A549 (cell line): ENCODE data around the gene ATF7IP. TPM values are rescaled to one million over a fixed set of nuclear protein-coding genes. Genes with fewer than 3 reads are reported as not detected.
A peak's percentile ranks its signal among the peaks of the same experiment; 100 is the strongest.

Source experiments
- ATAC-seq, 2 experiments: fragments of 200-7000 bp in 1 of 2; fragments of >200 bp in 1 of 2; cut with Nextera tagmentation in 1 of 2; cut with Tn5 transposase in 1 of 2; 3 replicates each; pipeline versions ENCODE4 v1.8.0 to v1.9.1; 2018 to 2020; ENCODE audit warnings: mild to moderate bottlenecking in 1 of 2, moderate library complexity in 1 of 2
- CTCF ChIA-PET: fragments of 300-600 bp; sonication (Branson Sonifier 250); formaldehyde crosslinking; extraction: SDS; loops from one replicate; lab custom pipeline; 2021; ENCODE audit warnings: antibody characterized with exemption, inconsistent platforms; lab: Yijun Ruan, JAX
- POLR2A ChIA-PET: fragments of 350-600 bp; formaldehyde crosslinking; extraction: SDS; loops from one replicate; lab custom pipeline; 2021; ENCODE audit warnings: antibody characterized with exemption, inconsistent platforms; lab: Yijun Ruan, JAX
- DNase-seq, 2 experiments: peaks; one replicate each; pipeline versions ENCODE4 v3.0.0 to v3.0.0-alpha.2; 2011 to 2016; ENCODE audit warnings: low read depth in 1 of 2, low spot score in 1 of 2
- FAIRE-seq: peaks from 2 replicates; lab custom pipeline; 2011; peaks lifted over from hg19 to GRCh38; lab: Jason Lieb, UNC
- H3K27ac ChIP-seq, 2 experiments: fragments of >200 bp; sonication (Bioruptor Twin); formaldehyde crosslinking; 3 replicates each; pipeline ENCODE4 v1.5.1; 2016 to 2017
- H3K4me1 ChIP-seq: fragments of >200 bp; sonication (Bioruptor Twin); formaldehyde crosslinking; 3 replicates; pipeline ENCODE4 v1.6.1; 2016
- H3K4me2 ChIP-seq: fragments of >200 bp; sonication (Bioruptor Twin); formaldehyde crosslinking; 3 replicates; pipeline ENCODE4 v1.6.1; 2016
- H3K4me3 ChIP-seq: fragments of >200 bp; sonication (Bioruptor Twin); formaldehyde crosslinking; 3 replicates; pipeline ENCODE4 v1.5.1; 2016
- H3K9me3 ChIP-seq: fragments of >200 bp; sonication (Bioruptor Twin); formaldehyde crosslinking; 3 replicates; pipeline ENCODE4 v1.6.1; 2016
- BHLHE40 ChIP-seq: IDR thresholded peaks from 2 replicates; pipeline ENCODE4 v1.6.1; 2012; ENCODE audit warnings: low read depth, low read length, inconsistent platforms
- CBX8 ChIP-seq: fragments of 200-600 bp; sonication (generic); IDR thresholded peaks from 2 replicates; pipeline ENCODE4 v1.6.1; 2016
- CEBPB ChIP-seq, 2 experiments: fragments of >200 bp in 1 of 2; sonication (Bioruptor Twin) in 1 of 2; formaldehyde crosslinking in 1 of 2; IDR thresholded peaks; 2 replicates each; pipeline ENCODE4 v1.6.1; 2012 to 2016
- CHD4 ChIP-seq: fragments of 200-600 bp; sonication (generic); IDR thresholded peaks from 2 replicates; pipeline ENCODE4 v1.6.1; 2016; ENCODE audit warnings: antibody characterized with exemption, mild to moderate bottlenecking, borderline replicate concordance
- EP300 ChIP-seq, 2 experiments: fragments of >200 bp; sonication (Bioruptor Twin); formaldehyde crosslinking; IDR thresholded peaks; 2 replicates in 1 of 2; 3 replicates in 1 of 2; pipeline ENCODE4 v1.6.1; 2016 to 2017
- ESRRA ChIP-seq: fragments of 150-350 bp; IDR thresholded peaks from 2 replicates; pipeline ENCODE4 v1.6.1; 2014; ENCODE audit warnings: mild to moderate bottlenecking, low read length, borderline replicate concordance
- FOSL2 ChIP-seq, 2 experiments: fragments of 450-650 bp in 1 of 2; fragments of >200 bp in 1 of 2; sonication (Bioruptor Twin) in 1 of 2; formaldehyde crosslinking; IDR thresholded peaks; 2 replicates each; pipeline versions ENCODE4 v1.5.0 to v1.6.1; 2016 to 2020; ENCODE audit warnings: mild to moderate bottlenecking in 1 of 2, moderate library complexity in 1 of 2
- GATA3 ChIP-seq: IDR thresholded peaks from 2 replicates; pipeline ENCODE4 v1.6.1; 2012; ENCODE audit warnings: borderline replicate concordance
- HDAC2 ChIP-seq: fragments of 200-600 bp; sonication (generic); IDR thresholded peaks from 2 replicates; pipeline ENCODE4 v1.6.1; 2016
- JUNB ChIP-seq: fragments of >200 bp; sonication (Bioruptor Twin); formaldehyde crosslinking; IDR thresholded peaks from 2 replicates; pipeline ENCODE4 v1.6.1; 2016
- KDM1A ChIP-seq: fragments of 200-600 bp; sonication (generic); IDR thresholded peaks from 2 replicates; pipeline ENCODE4 v1.6.1; 2016; ENCODE audit warnings: low read depth, mild to moderate bottlenecking
- KDM5A ChIP-seq: fragments of 200-600 bp; sonication (generic); IDR thresholded peaks from 2 replicates; pipeline ENCODE4 v1.6.1; 2016; ENCODE audit warnings: antibody characterized with exemption, mild to moderate bottlenecking
- MAFK ChIP-seq: fragments of 450-650 bp; IDR thresholded peaks from 2 replicates; pipeline ENCODE4 v1.6.1; 2014; ENCODE audit not compliant: partially characterized antibody
- MAZ ChIP-seq: fragments of 150-350 bp; IDR thresholded peaks from 2 replicates; pipeline ENCODE4 v1.6.1; 2014; ENCODE audit warnings: antibody characterized with exemption, low read depth, low read length, borderline replicate concordance
- NR3C1 ChIP-seq: fragments of >200 bp; sonication (Bioruptor Twin); formaldehyde crosslinking; IDR thresholded peaks from 3 replicates; pipeline ENCODE4 v1.6.1; 2017
- POLR2A ChIP-seq: IDR thresholded peaks from 2 replicates; pipeline ENCODE4 v1.6.1; 2012; ENCODE audit warnings: mild to moderate bottlenecking, low read length
- RARB ChIP-seq: fragments of 250-450 bp; sonication (Bioruptor Pico); IDR thresholded peaks from 2 replicates; pipeline ENCODE4 v1.8.0; 2021; ENCODE audit warnings: mild to moderate bottlenecking, moderate library complexity
- RFX5 ChIP-seq: fragments of 450-650 bp; IDR thresholded peaks from 2 replicates; pipeline ENCODE4 v1.7.1; 2014; ENCODE audit warnings: antibody characterized with exemption, mild to moderate bottlenecking, moderate library complexity
- RNF2 ChIP-seq: fragments of 200-600 bp; sonication (generic); IDR thresholded peaks from 2 replicates; pipeline ENCODE4 v1.6.1; 2016; ENCODE audit warnings: low read depth, mild to moderate bottlenecking, antibody characterized with exemption, moderate library complexity, borderline replicate concordance
- SMC3 ChIP-seq: fragments of >200 bp; sonication (Bioruptor Twin); formaldehyde crosslinking; IDR thresholded peaks from 3 replicates; pipeline ENCODE4 v1.6.1; 2018; ENCODE audit warnings: inconsistent platforms
- TFCP2L1 ChIP-seq: fragments of 250-450 bp; sonication (Bioruptor Pico); IDR thresholded peaks from 2 replicates; pipeline ENCODE4 v1.5.0; 2021; ENCODE audit warnings: mild to moderate bottlenecking
- TP53 ChIP-seq: fragments of 250-450 bp; sonication (Bioruptor Pico); IDR thresholded peaks from 2 replicates; pipeline ENCODE4 v1.5.0; 2021; ENCODE audit warnings: mild to moderate bottlenecking, moderate library complexity
- ZC3H11A ChIP-seq: fragments of 450-650 bp; IDR thresholded peaks from 2 replicates; pipeline ENCODE4 v1.6.1; 2014; ENCODE audit warnings: antibody characterized with exemption, mild to moderate bottlenecking
- ZFP36 ChIP-seq: fragments of 450-650 bp; IDR thresholded peaks from 2 replicates; pipeline ENCODE4 v1.6.1; 2014; ENCODE audit warnings: borderline replicate concordance; ENCODE audit not compliant: partially characterized antibody
- WGBS: methylation state at CpG from one replicate; pipeline ENCODE4 v1.1.6; 2017; ENCODE audit errors: missing lambda C conversion rate; 5-methylcytosine and 5-hydroxymethylcytosine counted together
- polyA plus RNA-seq, 4 experiments: library from polyadenylated mRNA; depleted of rRNA in 3 of 4; stranded (reverse); fragments of >200 nt; fragmentation: RNase III in 1 of 4; extraction: RNeasy Plus Mini Kit Qiagen cat#74134 plus additional on column Dnase treatment in 1 of 4; gene quantifications; 2 replicates in 3 of 4; 3 replicates in 1 of 4; pipeline ENCODE4 v1.2.3, GENCODE V29; 2011 to 2017
- TF ChIP-seq, protein P1 (sequence below): IDR thresholded peaks from 2 replicates; pipeline ENCODE4 v1.6.1; 2012
- TF ChIP-seq, protein P2 (sequence below): IDR thresholded peaks from 2 replicates; pipeline ENCODE4 v1.6.1; 2012; ENCODE audit warnings: low read depth, borderline replicate concordance
- TF ChIP-seq, protein P3 (sequence below): fragments of 450-650 bp; IDR thresholded peaks from 2 replicates; pipeline ENCODE4 v1.6.1; 2014; ENCODE audit warnings: antibody characterized with exemption
- TF ChIP-seq, protein P4 (sequence below): fragments of 150-350 bp; IDR thresholded peaks from 2 replicates; pipeline ENCODE4 v1.6.1; 2014; ENCODE audit warnings: low read depth, mild to moderate bottlenecking, low read length
- TF ChIP-seq, protein P5 (sequence below): fragments of >200 bp; sonication (Bioruptor Twin); formaldehyde crosslinking; IDR thresholded peaks from 2 replicates; pipeline ENCODE4 v1.6.1; 2016
- TF ChIP-seq, protein P6 (sequence below): IDR thresholded peaks from 2 replicates; pipeline ENCODE4 v1.6.1; 2012

The ATF7IP gene
- polyA plus RNA-seq, 2 of the 4 experiments (the other 2 are of a cell fraction) = 5.6 to 14.2 TPM

DNA sequence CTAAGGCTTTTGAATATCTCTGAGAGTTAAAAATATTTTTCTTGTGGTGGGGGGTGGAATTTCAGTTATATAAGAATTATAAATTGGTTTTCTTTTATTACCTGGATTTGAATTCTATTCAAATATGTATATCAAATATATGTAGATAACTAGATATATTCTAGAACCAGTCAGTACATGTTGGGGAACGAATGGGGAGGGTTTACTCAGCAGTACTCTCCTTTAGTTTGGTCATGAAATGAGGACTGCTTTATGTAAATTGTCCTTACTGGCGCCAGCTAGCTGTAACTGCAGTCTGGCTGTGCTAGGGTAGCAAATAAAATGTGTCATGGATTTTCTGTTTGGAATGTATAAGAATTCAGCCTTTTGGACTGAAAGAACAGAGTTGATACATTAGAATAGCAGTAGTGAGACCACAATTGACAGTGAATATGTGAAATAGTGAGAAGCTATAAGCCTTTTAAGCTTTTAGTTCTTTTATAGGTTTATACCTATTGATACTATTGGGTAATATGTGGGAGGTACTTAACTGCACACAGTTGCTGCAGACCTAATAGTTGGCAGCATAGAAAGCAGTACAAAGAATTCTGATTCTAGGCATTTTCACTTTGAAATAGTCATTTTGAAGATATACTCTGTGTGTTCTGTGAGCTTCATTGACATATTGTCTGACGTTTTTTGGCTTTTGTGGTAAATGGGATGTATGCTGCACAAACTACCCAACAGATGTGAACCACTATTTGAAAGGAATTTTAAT lies 29.0 kb downstream of the ATF7IP start:
- ATAC-seq = peak; percentile 98 to 99
- peak; percentile 80 for FAIRE-seq
- Histone ChIP-seq H3K27ac (peak overlapping the region; percentile 70 to 71), H3K4me3 (peak overlapping the region; percentile 19; the same call in 1 of the 3 replicates), H3K9me3 (peaks cover 6% of the 10 kb centered on the region; the same call in 2 of the 3 replicates), H3K4me1 (peaks cover 31% of the 10 kb centered on the region)
- DNase-seq = peak; percentile 57 to 83
- POLR2A ChIA-PET = interaction anchor here (1.0 to 1.8 kb wide), 3 partner anchors 9 to 29 kb away, joined by 5 to 9 read pairs (median 7); no protein-coding TSS in a partner anchor
- TF ChIP-seq CEBPB (IDR thresholded peaks at IDR 0.05) (peak in 1 of 2 experiments; percentile 19; a peak in 2 of 4 replicates), TP53 (CRISPR knock-in tag) (no peak), NR3C1 (no peak), KDM5A (no peak), EP300 (IDR thresholded peaks at IDR 0.05) (no peak), RFX5 (no peak), SMC3 (0 out of 3 replicates have a peak, but pooled peaks have one; percentile 11), BHLHE40 (no peak), FOSL2 (IDR thresholded peaks at IDR 0.05) (no peak), FOSL2 (CRISPR knock-in tag; IDR thresholded peaks at IDR 0.05) (no peak), MAFK (no peak), RARB (CRISPR knock-in tag) (no peak), ZC3H11A (no peak), HDAC2 (no peak), GATA3 (no peak)
- TF ChIP-seq, protein P1, sequence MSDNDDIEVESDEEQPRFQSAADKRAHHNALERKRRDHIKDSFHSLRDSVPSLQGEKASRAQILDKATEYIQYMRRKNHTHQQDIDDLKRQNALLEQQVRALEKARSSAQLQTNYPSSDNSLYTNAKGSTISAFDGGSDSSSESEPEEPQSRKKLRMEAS = 0 out of 2 replicates have a peak, but pooled peaks have one; percentile 17
- TF ChIP-seq, protein P2, sequence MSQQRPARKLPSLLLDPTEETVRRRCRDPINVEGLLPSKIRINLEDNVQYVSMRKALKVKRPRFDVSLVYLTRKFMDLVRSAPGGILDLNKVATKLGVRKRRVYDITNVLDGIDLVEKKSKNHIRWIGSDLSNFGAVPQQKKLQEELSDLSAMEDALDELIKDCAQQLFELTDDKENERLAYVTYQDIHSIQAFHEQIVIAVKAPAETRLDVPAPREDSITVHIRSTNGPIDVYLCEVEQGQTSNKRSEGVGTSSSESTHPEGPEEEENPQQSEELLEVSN = no peak
- TF ChIP-seq, protein P3, sequence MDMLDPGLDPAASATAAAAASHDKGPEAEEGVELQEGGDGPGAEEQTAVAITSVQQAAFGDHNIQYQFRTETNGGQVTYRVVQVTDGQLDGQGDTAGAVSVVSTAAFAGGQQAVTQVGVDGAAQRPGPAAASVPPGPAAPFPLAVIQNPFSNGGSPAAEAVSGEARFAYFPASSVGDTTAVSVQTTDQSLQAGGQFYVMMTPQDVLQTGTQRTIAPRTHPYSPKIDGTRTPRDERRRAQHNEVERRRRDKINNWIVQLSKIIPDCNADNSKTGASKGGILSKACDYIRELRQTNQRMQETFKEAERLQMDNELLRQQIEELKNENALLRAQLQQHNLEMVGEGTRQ = no peak
- TF ChIP-seq, protein P4, sequence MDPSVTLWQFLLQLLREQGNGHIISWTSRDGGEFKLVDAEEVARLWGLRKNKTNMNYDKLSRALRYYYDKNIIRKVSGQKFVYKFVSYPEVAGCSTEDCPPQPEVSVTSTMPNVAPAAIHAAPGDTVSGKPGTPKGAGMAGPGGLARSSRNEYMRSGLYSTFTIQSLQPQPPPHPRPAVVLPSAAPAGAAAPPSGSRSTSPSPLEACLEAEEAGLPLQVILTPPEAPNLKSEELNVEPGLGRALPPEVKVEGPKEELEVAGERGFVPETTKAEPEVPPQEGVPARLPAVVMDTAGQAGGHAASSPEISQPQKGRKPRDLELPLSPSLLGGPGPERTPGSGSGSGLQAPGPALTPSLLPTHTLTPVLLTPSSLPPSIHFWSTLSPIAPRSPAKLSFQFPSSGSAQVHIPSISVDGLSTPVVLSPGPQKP = no peak
- TF ChIP-seq, protein P5, sequence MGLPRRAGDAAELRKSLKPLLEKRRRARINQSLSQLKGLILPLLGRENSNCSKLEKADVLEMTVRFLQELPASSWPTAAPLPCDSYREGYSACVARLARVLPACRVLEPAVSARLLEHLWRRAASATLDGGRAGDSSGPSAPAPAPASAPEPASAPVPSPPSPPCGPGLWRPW = no peak
- TF ChIP-seq, all 56 proteins: peak for 3
- WGBS = 17% methylated on average over 3 of the region's 3 CpGs
- CTCF ChIA-PET = no interaction called here
- peak overlapping the region; percentile 86 for H3K4me2 ChIP-seq

DNA sequence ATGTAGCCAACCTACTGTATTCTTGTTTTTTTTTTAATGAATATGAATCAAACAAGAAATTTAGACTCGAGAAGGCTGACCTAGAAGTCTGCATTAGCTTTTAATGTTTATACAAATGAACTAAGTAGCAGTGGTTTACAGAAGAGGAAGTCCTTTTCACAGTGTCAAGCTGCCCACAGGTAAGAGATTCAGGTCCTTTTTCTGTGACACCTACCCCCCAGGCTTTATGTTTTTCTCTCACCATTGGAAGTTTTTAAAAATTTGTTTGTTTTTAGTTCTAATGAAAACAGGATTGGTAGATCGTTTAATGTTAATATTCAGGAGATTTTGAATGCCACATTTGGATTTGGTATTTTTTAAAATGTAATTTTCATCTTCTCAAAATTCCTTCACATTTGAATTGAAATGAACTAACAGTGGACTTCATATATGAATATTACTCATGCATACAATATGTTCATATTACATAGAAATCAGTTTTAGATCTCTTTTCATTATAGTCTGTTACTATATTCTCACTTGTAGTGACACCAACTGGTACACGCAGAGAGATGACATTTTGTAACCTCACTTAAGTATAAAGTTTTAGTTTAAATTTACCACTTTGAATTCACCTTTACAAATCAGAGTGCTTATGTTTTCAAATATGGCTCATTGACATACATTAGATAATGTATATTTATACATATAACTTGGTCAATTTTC lies 29.7 kb downstream of the ATF7IP start:
- no peak overlapping the region for H3K4me3 ChIP-seq
- ATAC-seq (no peak), FAIRE-seq (peak; percentile 28), DNase-seq (no peak)
- ChIA-PET CTCF (no interaction called here), POLR2A (interaction anchor here (1.2 to 1.8 kb wide), 2 partner anchors 10 to 30 kb away, joined by 7 to 9 read pairs; no protein-coding TSS in a partner anchor)
- H3K9me3 ChIP-seq = peaks cover 12% of the 10 kb centered on the region; the same call in 2 of the 3 replicates
- peak overlapping the region; percentile 86 for H3K4me2 ChIP-seq
- H3K4me1 ChIP-seq = peaks cover 31% of the 10 kb centered on the region
- 44% methylated on average over 3 of the region's 3 CpGs for WGBS
- TF ChIP-seq, protein P4 = no peak
- TF ChIP-seq MAZ = no peak
- no peak for TF ChIP-seq CHD4
- TF ChIP-seq, protein P6, sequence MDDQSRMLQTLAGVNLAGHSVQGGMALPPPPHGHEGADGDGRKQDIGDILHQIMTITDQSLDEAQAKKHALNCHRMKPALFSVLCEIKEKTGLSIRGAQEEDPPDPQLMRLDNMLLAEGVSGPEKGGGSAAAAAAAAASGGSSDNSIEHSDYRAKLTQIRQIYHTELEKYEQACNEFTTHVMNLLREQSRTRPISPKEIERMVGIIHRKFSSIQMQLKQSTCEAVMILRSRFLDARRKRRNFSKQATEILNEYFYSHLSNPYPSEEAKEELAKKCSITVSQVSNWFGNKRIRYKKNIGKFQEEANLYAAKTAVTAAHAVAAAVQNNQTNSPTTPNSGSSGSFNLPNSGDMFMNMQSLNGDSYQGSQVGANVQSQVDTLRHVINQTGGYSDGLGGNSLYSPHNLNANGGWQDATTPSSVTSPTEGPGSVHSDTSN = no peak
- no peak for TF ChIP-seq CBX8
- TF ChIP-seq TFCP2L1 (CRISPR knock-in tag) = no peak
- TF ChIP-seq ESRRA = no peak
- TF ChIP-seq POLR2A = no peak
- TF ChIP-seq RNF2 = no peak
- TF ChIP-seq RFX5 = no peak
- no peak for TF ChIP-seq JUNB
- no peak for TF ChIP-seq ZFP36
- no peak for TF ChIP-seq MAFK
- TF ChIP-seq, protein P3 = no peak
- TF ChIP-seq KDM1A = no peak
- peak overlapping the region in 1 of 2 experiments; percentile 71; a peak in 3 of 6 replicates for H3K27ac ChIP-seq
